GM18858 (cell line): Measurements from ENCODE around the gene CRABP1.
"Not testable (repeated sequence)": the region's sequence is repeated elsewhere in the genome, so short reads cannot be mapped to it uniquely, and the experiment has no call there.

ENCODE experiments used
- ATAC-seq: cut with Tn5 transposase; IDR thresholded peaks from one replicate; pipeline ENCODE4 v1.9.1; 2021; ENCODE audit not compliant: unreplicated experiment

The CRABP1 gene

GRCh38 chr15:78369161-78369560 lies 29.0 kb downstream of the CRABP1 start:
- no peak for ATAC-seq

- ATAC-seq, result no peak
Measured at GRCh38 chr15:78370013-78370412, 29.9 kb downstream of the CRABP1 start.

DNA sequence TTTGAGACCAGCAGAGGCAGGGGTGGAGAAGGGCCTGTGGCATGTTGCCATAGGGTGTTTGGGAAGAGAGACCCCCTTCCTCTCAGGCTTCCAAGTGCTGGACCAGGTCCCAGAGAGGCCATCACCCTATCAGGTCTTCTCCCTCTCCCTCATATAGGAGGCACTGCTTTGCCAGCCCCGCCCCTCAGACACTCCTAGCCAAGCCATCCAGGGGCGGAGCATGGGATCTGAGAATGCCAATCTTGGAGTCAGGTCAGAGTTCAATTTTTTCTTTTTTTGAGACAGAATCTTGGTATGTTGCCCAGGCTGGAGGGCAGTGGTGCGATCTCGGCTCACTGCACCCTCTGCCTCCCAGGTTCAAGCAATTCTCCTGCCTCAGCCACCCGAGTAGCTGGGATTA lies 32.7 kb downstream of the CRABP1 start:
- no peak for ATAC-seq

GRCh38 chr15:78374436-78375393 lies 34.6 kb downstream of the CRABP1 start:
- ATAC-seq, result no peak

- not testable (repeated sequence) for ATAC-seq
Measured at GRCh38 chr15:78380143-78380542, 40.0 kb downstream of the CRABP1 start.

- ATAC-seq, result no peak
Measured at GRCh38 chr15:78382114-78382880, 42.1 kb downstream of the CRABP1 start.

- ATAC-seq, result no peak
Measured at GRCh38 chr15:78384651-78385050, 44.5 kb downstream of the CRABP1 start.

GRCh38 chr15:78387246-78388037 lies 47.3 kb downstream of the CRABP1 start:
- no peak for ATAC-seq

DNA sequence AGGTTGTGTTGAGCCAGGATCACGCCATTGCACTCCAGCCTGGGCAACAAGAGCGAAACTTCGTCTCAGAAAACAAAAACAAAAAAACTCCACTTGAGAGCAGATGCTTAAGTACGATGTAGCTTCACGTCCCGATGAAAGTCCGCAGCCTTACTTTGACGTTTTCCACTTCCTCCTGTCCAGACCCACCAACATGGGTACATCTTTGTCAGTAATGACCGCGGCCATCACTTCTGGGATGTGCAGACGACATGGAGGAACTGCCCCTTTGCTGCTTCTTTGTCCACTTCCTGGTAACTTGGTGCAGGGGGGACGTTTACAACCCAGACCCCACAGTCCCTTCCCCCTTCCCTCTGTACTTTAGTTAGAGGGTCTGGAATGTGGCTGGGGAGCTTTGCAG lies 48.7 kb downstream of the CRABP1 start:
- no peak for ATAC-seq

DNA sequence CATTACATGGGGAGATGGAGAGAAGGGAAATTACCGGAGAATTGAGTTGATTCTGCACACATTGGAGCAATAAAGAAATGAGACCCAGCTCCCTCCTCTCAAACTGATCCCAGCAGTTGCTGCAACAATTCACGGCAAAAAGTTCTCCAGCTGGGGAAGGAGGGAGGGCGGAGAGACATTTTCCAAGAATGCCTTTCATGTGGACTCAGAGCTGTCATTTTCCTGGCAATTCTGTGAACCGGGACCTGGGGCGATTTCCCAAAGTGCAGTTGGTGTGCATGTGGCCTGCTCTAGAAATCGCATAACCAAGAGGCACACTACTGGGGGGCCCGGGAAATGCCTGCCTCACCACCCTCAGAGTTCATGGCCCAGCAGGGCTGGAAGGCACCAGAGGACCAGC lies 49.2 kb downstream of the CRABP1 start:
- ATAC-seq, result no peak

- ATAC-seq, result no peak
Measured at GRCh38 chr15:78389738-78390137, 49.6 kb downstream of the CRABP1 start.

DNA sequence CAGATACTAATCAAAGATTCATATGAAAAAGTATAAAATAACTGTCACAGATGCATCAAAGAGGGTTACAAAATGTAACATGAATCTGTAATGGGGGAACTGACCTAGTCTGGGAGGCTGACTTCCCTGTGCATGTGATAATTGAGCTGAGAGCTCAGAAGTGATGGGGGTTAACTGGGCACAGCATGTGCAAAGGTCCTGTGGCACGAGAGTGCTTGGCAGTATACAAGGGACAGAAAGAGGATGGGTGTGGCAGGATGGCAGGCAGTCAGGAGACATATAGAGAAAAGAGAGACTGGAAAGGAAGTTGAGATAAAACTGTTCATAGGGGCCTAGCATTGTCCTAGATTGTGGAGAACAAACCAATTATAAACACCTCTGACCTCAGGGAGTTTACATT lies 50.1 kb downstream of the CRABP1 start:
- no peak for ATAC-seq

- no peak for ATAC-seq
Measured at GRCh38 chr15:78390826-78391225, 50.7 kb downstream of the CRABP1 start.

DNA sequence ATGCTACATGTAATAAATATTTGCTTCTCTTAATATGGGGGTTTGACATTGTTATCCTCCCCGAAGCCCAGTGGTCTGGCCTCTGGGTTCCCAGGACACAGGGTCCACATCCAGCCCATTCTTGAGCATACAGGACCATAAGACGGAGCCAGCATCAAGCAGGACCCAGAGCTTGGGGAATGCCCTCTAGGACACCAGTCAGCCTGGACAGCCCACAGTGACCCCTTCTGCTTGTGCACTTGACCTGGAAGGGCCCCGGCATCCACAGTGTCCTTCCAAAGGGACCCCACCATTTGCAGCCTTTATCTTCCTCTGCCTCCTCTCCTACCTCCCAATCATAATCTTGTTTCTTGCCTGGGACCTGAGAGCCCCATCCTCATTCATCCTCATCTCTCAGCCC lies 51.6 kb downstream of the CRABP1 start:
- no peak for ATAC-seq

DNA sequence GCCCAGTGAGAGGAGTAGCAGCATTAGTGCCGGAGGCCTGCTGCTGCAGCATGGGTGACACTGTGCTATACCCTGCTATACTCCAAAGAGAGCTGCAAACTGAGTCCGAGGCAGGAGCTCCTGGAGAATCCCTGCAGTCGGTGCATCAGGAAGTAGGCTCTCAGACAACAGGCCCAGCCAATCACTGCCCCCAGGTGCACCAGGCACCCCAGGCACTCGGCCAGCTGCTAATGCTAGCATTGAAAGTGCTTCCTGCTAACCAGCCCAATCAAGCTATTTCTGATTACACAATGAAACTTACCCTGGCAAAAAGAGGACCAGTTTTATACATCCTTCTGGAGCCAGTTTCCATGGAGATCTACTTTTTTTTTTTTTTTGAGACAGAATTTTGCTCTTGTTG lies 52.3 kb downstream of the CRABP1 start:
- ATAC-seq, result no peak

DNA sequence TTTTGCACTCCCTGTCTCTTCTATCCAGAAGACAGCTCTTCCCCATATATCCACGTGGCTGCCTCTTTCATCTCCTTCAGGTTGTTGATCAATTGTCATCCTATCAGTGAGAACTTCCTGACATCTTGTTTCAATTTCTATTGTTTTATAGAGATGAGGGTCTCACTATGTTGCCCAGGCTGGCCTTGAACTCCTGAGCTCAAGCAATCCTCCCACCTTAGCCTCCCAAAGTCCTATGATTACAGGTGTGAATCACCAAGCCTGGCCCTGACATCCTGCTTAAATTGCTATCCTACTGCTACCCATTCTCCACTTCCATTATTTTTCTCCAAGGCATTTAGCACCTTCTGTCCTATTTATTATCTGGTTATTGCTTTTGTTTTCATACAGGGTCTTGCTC lies 53.0 kb downstream of the CRABP1 start:
- no peak for ATAC-seq

DNA sequence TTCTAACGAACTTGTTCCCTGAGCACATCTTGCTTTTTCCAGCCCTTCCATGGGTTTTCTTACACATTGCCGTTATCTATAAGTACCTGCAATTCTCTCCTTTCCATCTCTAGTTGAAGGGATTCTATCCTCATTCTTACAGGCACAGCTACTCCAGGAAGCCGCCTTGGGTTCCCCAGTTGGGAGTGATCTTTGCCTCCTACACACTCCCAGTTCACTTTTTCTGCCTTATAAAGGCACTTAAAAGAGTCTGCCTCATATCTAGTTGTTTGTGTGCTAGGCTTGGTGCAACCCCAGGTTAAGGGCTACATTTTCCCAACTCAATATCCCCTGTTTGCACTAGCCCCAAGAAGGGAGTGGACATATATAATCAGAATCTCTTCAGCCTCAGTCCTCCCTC lies 53.9 kb downstream of the CRABP1 start:
- ATAC-seq, result no peak

- no peak for ATAC-seq
Measured at GRCh38 chr15:78394981-78395616, 54.9 kb downstream of the CRABP1 start.

GRCh38 chr15:78396186-78396814 lies 56.1 kb downstream of the CRABP1 start:
- ATAC-seq, result no peak

GRCh38 chr15:78396976-78397375 lies 56.8 kb downstream of the CRABP1 start:
- no peak for ATAC-seq
